GM19193 (cell line): Measurements from ENCODE around the gene PTGDR2.

Source experiments
- POLR2A ChIP-seq: IDR thresholded peaks from 4 replicates; pipeline ENCODE4 v1.6.1; 2011; ENCODE audit not compliant: insufficient read depth, insufficient read length; ENCODE audit errors: extremely low read depth

PTGDR2 gene

DNA sequence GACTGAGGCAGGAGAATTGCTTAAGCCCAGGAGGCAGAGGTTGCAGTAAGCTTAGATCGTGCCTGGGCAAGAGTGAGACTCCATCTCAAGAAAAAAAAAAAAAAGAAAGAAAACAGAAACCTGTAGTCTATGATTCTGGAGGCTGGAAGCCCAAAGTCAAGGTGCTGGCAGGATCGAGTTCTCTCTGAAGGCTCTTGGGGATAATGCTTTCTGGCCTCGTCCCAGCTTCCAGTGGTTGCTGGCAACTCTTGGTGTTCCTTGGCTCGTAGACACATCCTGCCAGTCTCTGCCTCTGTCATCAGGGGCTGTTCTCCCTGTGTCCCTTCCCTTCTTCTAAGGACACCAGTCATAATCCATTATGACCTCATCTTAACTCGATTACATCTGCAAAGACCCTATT is 30.6 kb downstream of the PTGDR2 start:
- TF ChIP-seq POLR2A, result no peak

- TF ChIP-seq POLR2A, result no peak
Observed at GRCh38 chr11:60821827-60822599, 33.7 kb downstream of the PTGDR2 start.

GRCh38 chr11:60818057-60818456 is 37.7 kb downstream of the PTGDR2 start:
- TF ChIP-seq POLR2A, result no peak

DNA sequence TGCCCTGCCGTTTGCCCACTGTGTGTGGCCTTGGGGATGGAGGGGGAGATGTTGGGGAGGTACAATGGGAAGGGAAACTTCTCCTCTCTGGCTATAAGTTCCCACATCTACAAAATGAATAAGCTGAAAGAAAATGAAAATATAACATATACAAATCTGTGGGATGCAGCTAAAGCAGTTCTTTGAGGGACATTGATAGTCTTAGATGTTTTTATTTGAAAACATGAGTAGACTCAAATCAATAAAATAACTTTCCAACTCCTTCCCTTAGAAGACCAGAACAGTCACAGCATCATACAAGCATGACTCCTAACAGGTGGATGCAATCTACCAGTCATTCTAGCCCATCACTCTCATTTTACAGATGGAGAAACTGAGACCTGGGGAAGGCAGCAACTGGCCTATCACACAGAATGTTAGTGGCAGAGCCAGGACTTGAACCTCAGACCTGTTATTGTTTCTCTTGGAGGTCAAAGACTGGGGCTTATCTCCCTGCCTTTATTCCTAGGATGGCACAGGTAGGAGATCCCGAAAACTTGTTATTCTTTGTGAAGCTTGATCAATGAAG is 39.1 kb downstream of the PTGDR2 start:
- no peak for TF ChIP-seq POLR2A

DNA sequence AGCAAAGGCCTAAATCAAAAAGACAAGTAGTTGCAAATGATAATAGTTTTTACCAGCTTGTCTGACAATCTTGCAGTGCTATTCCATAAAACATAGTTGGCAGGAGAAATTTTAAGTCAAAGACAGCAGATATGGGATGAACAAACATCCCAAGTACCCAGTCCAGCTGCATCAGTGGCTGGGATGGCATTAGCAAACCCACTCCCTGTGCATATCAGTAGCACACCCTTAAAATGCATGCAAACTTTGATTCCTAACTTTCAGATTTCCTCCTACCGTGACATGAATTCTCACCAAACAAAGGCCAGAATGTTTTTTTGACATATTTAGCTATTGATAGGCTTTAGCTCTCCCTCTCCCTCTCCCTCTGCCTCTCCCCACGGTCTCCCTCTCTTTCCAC is 41.6 kb downstream of the PTGDR2 start:
- TF ChIP-seq POLR2A, result no peak

DNA sequence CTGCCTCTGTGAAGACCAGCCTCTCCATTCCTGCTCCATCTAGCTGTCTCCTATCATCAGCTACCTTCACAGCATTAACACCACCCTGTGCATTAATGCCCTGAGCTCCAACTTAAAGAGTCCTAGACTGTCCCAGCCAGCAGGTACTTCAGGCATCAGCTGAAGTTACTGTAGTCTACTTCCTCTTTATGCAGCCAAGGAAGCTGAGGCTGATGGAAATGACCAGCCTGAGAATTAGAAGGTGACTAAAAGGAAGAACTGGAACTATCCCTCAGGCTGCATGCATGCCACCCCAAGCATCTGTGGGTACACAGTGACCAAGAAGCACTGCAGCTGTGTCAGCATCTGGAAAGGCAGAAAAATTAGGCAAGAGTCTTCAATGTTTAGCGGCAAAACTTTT is 42.4 kb downstream of the PTGDR2 start:
- TF ChIP-seq POLR2A, result no peak

DNA sequence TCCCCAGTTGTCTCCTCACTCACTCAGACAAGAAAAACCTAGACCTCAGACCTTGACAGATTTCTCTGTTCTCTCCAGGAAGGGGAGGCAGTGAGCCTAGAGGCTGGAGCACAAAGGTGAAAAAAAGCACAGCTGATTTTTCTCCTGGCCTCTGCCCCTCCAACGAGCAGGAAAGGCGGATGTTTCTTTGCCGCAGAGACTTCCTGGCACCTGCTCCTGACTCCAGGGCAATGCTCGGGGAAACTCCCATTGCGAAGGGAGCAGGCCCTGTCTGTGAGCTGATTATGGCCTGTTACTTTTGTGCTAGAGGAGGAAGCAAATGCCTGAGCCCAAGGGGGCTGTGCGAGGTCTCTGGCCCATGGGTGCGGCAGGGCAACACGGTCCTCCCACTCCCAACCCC is 45.2 kb downstream of the PTGDR2 start:
- TF ChIP-seq POLR2A, result no peak

GRCh38 chr11:60810151-60810550 is 45.6 kb downstream of the PTGDR2 start:
- TF ChIP-seq POLR2A, result no peak

GRCh38 chr11:60809691-60810090 is 46.1 kb downstream of the PTGDR2 start:
- TF ChIP-seq POLR2A, result no peak

DNA sequence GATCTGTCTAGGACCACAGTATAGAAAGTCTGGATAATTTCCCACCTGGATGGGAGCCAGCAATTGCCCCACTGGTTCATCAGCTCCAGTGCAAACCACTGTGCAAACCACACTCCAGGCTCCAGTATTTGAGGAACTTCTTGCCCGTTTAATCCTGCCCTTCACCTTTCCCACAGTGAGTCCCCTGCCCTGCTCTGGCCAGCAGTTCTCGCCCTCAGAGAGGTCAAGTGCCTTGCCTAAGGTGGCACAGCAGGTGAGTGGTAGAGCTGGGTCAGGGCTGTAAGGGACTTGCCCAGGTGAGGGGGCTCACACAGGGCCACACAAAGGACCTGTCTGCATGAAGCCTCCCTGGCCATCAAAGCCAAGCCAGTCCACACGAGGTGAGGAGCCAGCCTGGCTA is 46.5 kb downstream of the PTGDR2 start:
- TF ChIP-seq POLR2A, result no peak

DNA sequence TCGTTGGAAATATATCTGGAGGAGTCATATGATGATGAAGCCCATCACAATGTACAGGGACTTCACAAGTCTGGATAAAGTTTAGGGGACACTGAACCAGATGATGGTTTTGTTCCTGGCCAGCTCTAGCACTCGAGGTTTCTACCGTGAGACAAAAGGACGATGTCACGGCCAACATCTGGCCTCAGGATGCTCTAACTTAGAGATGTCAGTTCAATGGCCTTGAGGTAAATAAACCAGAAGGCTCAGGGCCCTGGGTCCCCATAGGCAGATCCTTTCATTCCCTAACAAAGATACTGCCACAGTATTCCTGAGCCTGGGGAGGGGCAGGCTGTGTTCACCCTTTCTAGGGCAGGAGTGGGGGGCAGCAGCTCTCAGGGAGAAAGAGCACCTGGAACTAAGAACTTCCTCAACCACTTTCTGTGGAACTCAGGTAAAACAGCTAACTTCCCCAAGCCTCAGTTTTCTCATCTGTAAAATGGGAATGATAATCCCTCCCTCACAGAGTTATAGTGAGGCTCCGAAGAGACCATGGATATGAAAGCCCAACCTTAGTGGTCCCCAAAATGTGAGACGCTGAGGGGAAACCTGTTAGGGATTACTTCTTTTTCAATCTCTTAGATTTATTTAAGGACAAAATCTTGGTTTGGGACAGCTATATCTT is 52.3 kb downstream of the PTGDR2 start:
- no peak for TF ChIP-seq POLR2A

- TF ChIP-seq POLR2A, result no peak
Observed at GRCh38 chr11:60801194-60801593, 54.6 kb downstream of the PTGDR2 start.
